Measurements from ENCODE around the gene PLEKHS1.

Gene PLEKHS1

GRCh38 chr10:113739031-113739430, 12.5 kb upstream of the PLEKHS1 start:
- ATAC-seq (ENCODE audit: low read depth) = no peak
- DNase-seq (ENCODE audit: low spot score) = no peak
- peaks cover 4% of the 10 kb centered on the region for H3K27me3 ChIP-seq (ENCODE audit: insufficient read depth, poor library complexity, severe bottlenecking)
- H3K9me3 ChIP-seq (ENCODE audit: severe bottlenecking) = no peaks in the 10 kb centered on the region
- no peak for TF ChIP-seq CTCF (IDR thresholded peaks at IDR 0.05; ENCODE audit: poor library complexity, severe bottlenecking)
- H3K4me3 ChIP-seq (ENCODE audit: severe bottlenecking) = no peak overlapping the region
- H3K27ac ChIP-seq (ENCODE audit: poor library complexity, severe bottlenecking) = no peak overlapping the region
- no peaks in the 10 kb centered on the region for H3K4me1 ChIP-seq (ENCODE audit: insufficient read depth, poor library complexity, severe bottlenecking)
- no peaks in the 10 kb centered on the region for H3K36me3 ChIP-seq (ENCODE audit: low read depth)

GRCh38 chr10:113739577-113739976, 11.9 kb upstream of the PLEKHS1 start:
- no peaks in the 10 kb centered on the region for H3K4me1 ChIP-seq (ENCODE audit: insufficient read depth, poor library complexity, severe bottlenecking)
- peaks cover 4% of the 10 kb centered on the region for H3K27me3 ChIP-seq (ENCODE audit: insufficient read depth, poor library complexity, severe bottlenecking)
- no peaks in the 10 kb centered on the region for H3K9me3 ChIP-seq (ENCODE audit: severe bottlenecking)
- no peak for DNase-seq (ENCODE audit: low spot score)
- ATAC-seq (ENCODE audit: low read depth) = no peak
- TF ChIP-seq CTCF (IDR thresholded peaks at IDR 0.05; ENCODE audit: poor library complexity, severe bottlenecking) = no peak
- no peak overlapping the region for H3K27ac ChIP-seq (ENCODE audit: poor library complexity, severe bottlenecking)
- no peak overlapping the region for H3K4me3 ChIP-seq (ENCODE audit: severe bottlenecking)
- no peaks in the 10 kb centered on the region for H3K36me3 ChIP-seq (ENCODE audit: low read depth)

- ATAC-seq (ENCODE audit: low read depth) = no peak
- Histone ChIP-seq H3K36me3 (ENCODE audit: low read depth) (no peaks in the 10 kb centered on the region), H3K4me3 (ENCODE audit: severe bottlenecking) (no peak overlapping the region), H3K4me1 (ENCODE audit: insufficient read depth, poor library complexity, severe bottlenecking) (no peaks in the 10 kb centered on the region), H3K27ac (ENCODE audit: poor library complexity, severe bottlenecking) (no peak overlapping the region), H3K9me3 (ENCODE audit: severe bottlenecking) (no peaks in the 10 kb centered on the region), H3K27me3 (ENCODE audit: insufficient read depth, poor library complexity, severe bottlenecking) (peaks cover 4% of the 10 kb centered on the region)
- no peak for DNase-seq (ENCODE audit: low spot score)
- TF ChIP-seq CTCF (IDR thresholded peaks at IDR 0.05; ENCODE audit: poor library complexity, severe bottlenecking) = no peak
These were observed 10.6 kb upstream of the PLEKHS1 start for GRCh38 chr10:113740850-113741249.

- H3K9me3 ChIP-seq (ENCODE audit: severe bottlenecking) = no peaks in the 10 kb centered on the region
- H3K4me3 ChIP-seq (ENCODE audit: severe bottlenecking) = no peak overlapping the region
- no peaks in the 10 kb centered on the region for H3K4me1 ChIP-seq (ENCODE audit: insufficient read depth, poor library complexity, severe bottlenecking)
- H3K36me3 ChIP-seq (ENCODE audit: low read depth) = no peaks in the 10 kb centered on the region
- TF ChIP-seq CTCF (IDR thresholded peaks at IDR 0.05; ENCODE audit: poor library complexity, severe bottlenecking) = no peak
- peaks cover 4% of the 10 kb centered on the region for H3K27me3 ChIP-seq (ENCODE audit: insufficient read depth, poor library complexity, severe bottlenecking)
- DNase-seq (ENCODE audit: low spot score) (no peak), ATAC-seq (ENCODE audit: low read depth) (no peak)
- no peak overlapping the region for H3K27ac ChIP-seq (ENCODE audit: poor library complexity, severe bottlenecking)
These were observed 9.0 kb upstream of the PLEKHS1 start for GRCh38 chr10:113742466-113742865.

GRCh38 chr10:113743594-113743993, 7.9 kb upstream of the PLEKHS1 start:
- H3K4me3 ChIP-seq (ENCODE audit: severe bottlenecking) = no peak overlapping the region
- peaks cover 4% of the 10 kb centered on the region for H3K27me3 ChIP-seq (ENCODE audit: insufficient read depth, poor library complexity, severe bottlenecking)
- ATAC-seq (ENCODE audit: low read depth) = no peak
- H3K9me3 ChIP-seq (ENCODE audit: severe bottlenecking) = no peaks in the 10 kb centered on the region
- no peaks in the 10 kb centered on the region for H3K4me1 ChIP-seq (ENCODE audit: insufficient read depth, poor library complexity, severe bottlenecking)
- no peak for TF ChIP-seq CTCF (IDR thresholded peaks at IDR 0.05; ENCODE audit: poor library complexity, severe bottlenecking)
- no peak for DNase-seq (ENCODE audit: low spot score)
- H3K36me3 ChIP-seq (ENCODE audit: low read depth) = no peaks in the 10 kb centered on the region
- no peak overlapping the region for H3K27ac ChIP-seq (ENCODE audit: poor library complexity, severe bottlenecking)

Data from RWPE2 (cell line).